Smooth muscle cell (in vitro differentiated cells): Measurements from ENCODE around the gene CTNND2. TPM values are rescaled to one million over a fixed set of nuclear protein-coding genes. Genes with fewer than 3 reads are reported as not detected.

Experiments
- DNase-seq: peaks from one replicate; lab custom pipeline; 2025; ENCODE audit not compliant: unreplicated experiment; lab: John Stamatoyannopoulos, UW
- H2AFZ ChIP-seq: fragments of 200-600 bp; sonication (generic); 2 replicates; pipeline ENCODE4 v1.6.0; 2016; ENCODE audit warnings: antibody characterized with exemption, low read depth, mild to moderate bottlenecking
- H3F3A ChIP-seq: fragments of 200-600 bp; sonication (generic); 2 replicates; pipeline ENCODE4 v1.6.0; 2017; ENCODE audit warnings: antibody characterized with exemption, low read depth
- H3K27ac ChIP-seq: fragments of 200-600 bp; sonication (generic); 2 replicates; pipeline ENCODE4 v1.5.1; 2016; ENCODE audit warnings: low read depth, mild to moderate bottlenecking
- H3K27me3 ChIP-seq: fragments of 200-600 bp; sonication (generic); 2 replicates; pipeline ENCODE4 v1.6.1; 2016; ENCODE audit warnings: low read depth, mild to moderate bottlenecking
- H3K36me3 ChIP-seq: fragments of 200-600 bp; sonication (generic); 2 replicates; pipeline ENCODE4 v1.5.1; 2016; ENCODE audit warnings: low read depth
- H3K4me1 ChIP-seq: fragments of 200-600 bp; sonication (generic); 2 replicates; pipeline ENCODE4 v1.5.1; 2016; ENCODE audit warnings: low read depth
- H3K4me2 ChIP-seq: fragments of 200-600 bp; sonication (generic); 2 replicates; pipeline ENCODE4 v1.6.0; 2016; ENCODE audit warnings: mild to moderate bottlenecking
- H3K4me3 ChIP-seq: fragments of 200-600 bp; sonication (generic); 2 replicates; pipeline ENCODE4 v1.5.1; 2016; ENCODE audit warnings: mild to moderate bottlenecking
- H3K79me2 ChIP-seq: fragments of 200-600 bp; sonication (generic); 2 replicates; pipeline ENCODE4 v1.6.0; 2016; ENCODE audit warnings: low read depth, mild to moderate bottlenecking
- H3K9ac ChIP-seq: fragments of 200-600 bp; sonication (generic); 2 replicates; pipeline ENCODE4 v1.6.0; 2016; ENCODE audit warnings: low read depth
- H3K9me3 ChIP-seq: fragments of 200-600 bp; sonication (generic); replicated peaks from 2 replicates; pipeline ENCODE4 v1.5.1; 2016; ENCODE audit warnings: low read depth
- H4K20me1 ChIP-seq: fragments of 200-600 bp; sonication (generic); 2 replicates; pipeline ENCODE4 v1.6.0; 2016; ENCODE audit warnings: low read depth
- CTCF ChIP-seq: fragments of 200-600 bp; sonication (generic); IDR thresholded peaks from 2 replicates; pipeline ENCODE4 v1.5.1; 2017; ENCODE audit warnings: borderline replicate concordance, mild to moderate bottlenecking, antibody characterized with exemption; ENCODE audit not compliant: insufficient read depth, poor library complexity, severe bottlenecking
- WGBS: methylation state at CpG from one replicate; pipeline ENCODE4 v1.1.7; 2016; ENCODE audit warnings: low lambda C conversion rate; 5-methylcytosine and 5-hydroxymethylcytosine counted together
- polyA plus RNA-seq: library from polyadenylated mRNA; unstranded; fragments of >200 nt; fragmentation: Nextera tagmentation; extraction: Ambion mirVana; gene quantifications from 2 replicates; pipeline ENCODE4 v1.2.1, GENCODE V29; 2016
- total RNA-seq: library from RNA; depleted of rRNA; stranded (reverse); fragments of >200 nt; gene quantifications from 2 replicates; pipeline ENCODE4 v1.2.3, GENCODE V29; 2014

Gene CTNND2
- total and polyA plus RNA-seq, 2 experiments from 2014 or later: 2.7 to 5.8 TPM

GRCh38 chr5:11052871-11053270 lies 851.4 kb downstream of the CTNND2 start:
- Histone ChIP-seq H3K27me3 (no peaks in the 10 kb centered on the region), H3K27ac (no peak overlapping the region), H3K4me3 (no peak overlapping the region)

GRCh38 chr5:11050596-11051304 lies 853.5 kb downstream of the CTNND2 start:
- Histone ChIP-seq H3K4me3 (no peak overlapping the region), H3F3A (no peaks in the 10 kb centered on the region), H3K36me3 (no peaks in the 10 kb centered on the region), H3K9me3 (no peaks in the 10 kb centered on the region), H3K4me1 (no peaks in the 10 kb centered on the region), H3K4me2 (no peak overlapping the region), H3K27me3 (no peaks in the 10 kb centered on the region), H3K79me2 (no peaks in the 10 kb centered on the region), H3K9ac (no peak overlapping the region), H2AFZ (no peak overlapping the region), H3K27ac (no peak overlapping the region), H4K20me1 (no peaks in the 10 kb centered on the region)
- no peak for DNase-seq
- 84% methylated on average over 3 of the region's 3 CpGs for WGBS
- no peak for TF ChIP-seq CTCF

More at GRCh38 chr5:11052871-11053270, 851.4 kb downstream of the CTNND2 start:
- Histone ChIP-seq H3K4me2 (no peak overlapping the region), H3K36me3 (no peaks in the 10 kb centered on the region), H2AFZ (no peak overlapping the region), H3F3A (no peaks in the 10 kb centered on the region), H3K79me2 (no peaks in the 10 kb centered on the region), H3K4me1 (no peaks in the 10 kb centered on the region), H3K9me3 (no peaks in the 10 kb centered on the region), H4K20me1 (no peaks in the 10 kb centered on the region), H3K9ac (no peak overlapping the region)
- DNase-seq: no peak
- no peak for TF ChIP-seq CTCF

- Histone ChIP-seq H4K20me1 (no peaks in the 10 kb centered on the region), H3K79me2 (no peaks in the 10 kb centered on the region), H3K9ac (no peak overlapping the region), H3K4me1 (no peaks in the 10 kb centered on the region), H3K27ac (no peak overlapping the region), H3K27me3 (no peaks in the 10 kb centered on the region), H3K4me3 (no peak overlapping the region), H3F3A (no peaks in the 10 kb centered on the region), H3K4me2 (no peak overlapping the region), H2AFZ (no peak overlapping the region), H3K9me3 (no peaks in the 10 kb centered on the region), H3K36me3 (no peaks in the 10 kb centered on the region)
- 95% methylated on average over 4 of the region's 4 CpGs for WGBS
- DNase-seq: no peak
- no peak for TF ChIP-seq CTCF
Measured at GRCh38 chr5:11048760-11049159, 855.5 kb downstream of the CTNND2 start.

GRCh38 chr5:11047625-11048024 lies 856.6 kb downstream of the CTNND2 start:
- no peak overlapping the region for H3K4me3 ChIP-seq
- no peak for TF ChIP-seq CTCF
- no peak overlapping the region for H3K4me2 ChIP-seq
- no peaks in the 10 kb centered on the region for H3K27me3 ChIP-seq
- no peaks in the 10 kb centered on the region for H3K36me3 ChIP-seq
- H3F3A ChIP-seq: no peaks in the 10 kb centered on the region
- H3K79me2 ChIP-seq: no peaks in the 10 kb centered on the region
- no peak overlapping the region for H3K27ac ChIP-seq
- H3K4me1 ChIP-seq: no peaks in the 10 kb centered on the region
- no peaks in the 10 kb centered on the region for H4K20me1 ChIP-seq
- WGBS: 95% methylated on average over 5 of the region's 5 CpGs
- H2AFZ ChIP-seq: no peak overlapping the region
- no peak overlapping the region for H3K9ac ChIP-seq
- no peaks in the 10 kb centered on the region for H3K9me3 ChIP-seq
- no peak for DNase-seq
